AG04449 (cell line): ENCODE data around the gene HLA-A.

ENCODE experiments used
- CTCF ChIA-PET: fragments of 350-600 bp; formaldehyde crosslinking; extraction: SDS; loops from one replicate; lab custom pipeline; 2021; ENCODE audit warnings: antibody characterized with exemption; lab: Yijun Ruan, JAX
- POLR2A ChIA-PET: fragments of 400-600, 350-600 bp; formaldehyde crosslinking; extraction: SDS; loops from one replicate; lab custom pipeline; 2020; ENCODE audit warnings: antibody characterized with exemption, inconsistent platforms; lab: Yijun Ruan, JAX
- DNase-seq: peaks from one replicate; pipeline ENCODE4 v3.0.0-alpha.2; 2010; ENCODE audit warnings: low read depth, low spot score
- H3K4me3 ChIP-seq: 2 replicates; pipeline ENCODE4 v1.5.1; 2011; ENCODE audit warnings: low read depth, mild to moderate bottlenecking, control low read depth, low read length
- CTCF ChIP-seq: IDR thresholded peaks from one replicate; pipeline ENCODE4 v1.5.1; 2011; ENCODE audit warnings: mild to moderate bottlenecking, moderate library complexity, low read length, control low read depth, inconsistent platforms; ENCODE audit not compliant: insufficient read depth; ENCODE audit errors: missing control alignments

Gene HLA-A

GRCh38 chr6:29908710-29909109, 33.6 kb upstream of the HLA-A start:
- ChIA-PET CTCF (no interaction called here), POLR2A (no interaction called here)
- no peak for DNase-seq
- H3K4me3 ChIP-seq, result no peak overlapping the region
- TF ChIP-seq CTCF, result no peak

- no peak for TF ChIP-seq CTCF
- CTCF ChIA-PET, result no interaction called here
- H3K4me3 ChIP-seq, result no peak overlapping the region
- POLR2A ChIA-PET, result no interaction called here
- DNase-seq, result no peak
These were observed 32.3 kb upstream of the HLA-A start for GRCh38 chr6:29909985-29910384.

GRCh38 chr6:29912840-29913239, 29.5 kb upstream of the HLA-A start:
- POLR2A ChIA-PET, result no interaction called here
- CTCF ChIA-PET, result no interaction called here
- H3K4me3 ChIP-seq, result no peak overlapping the region
- TF ChIP-seq CTCF, result no peak
- no peak for DNase-seq

- CTCF ChIA-PET, result no interaction called here
- no peak for DNase-seq
- H3K4me3 ChIP-seq, result no peak overlapping the region
- POLR2A ChIA-PET, result no interaction called here
- TF ChIP-seq CTCF, result no peak
These were observed 25.6 kb upstream of the HLA-A start for GRCh38 chr6:29916741-29917140.

GRCh38 chr6:29917857-29918256, 24.5 kb upstream of the HLA-A start:
- TF ChIP-seq CTCF, result no peak
- CTCF ChIA-PET, result no interaction called here
- POLR2A ChIA-PET, result no interaction called here
- no peak overlapping the region for H3K4me3 ChIP-seq
- no peak for DNase-seq

GRCh38 chr6:29919506-29920445, 22.6 kb upstream of the HLA-A start:
- H3K4me3 ChIP-seq, result no peak overlapping the region
- DNase-seq, result no peak
- no peak for TF ChIP-seq CTCF
- ChIA-PET POLR2A (no interaction called here), CTCF (interaction anchor here (0.9 kb wide), 1 partner anchor 267 kb away, joined by 3 read pairs; no protein-coding TSS in a partner anchor)
